ENCODE data around the gene RIPPLY3. TPM values are rescaled to one million over a fixed set of nuclear protein-coding genes. Genes with fewer than 3 reads are reported as not detected.

Gene RIPPLY3, protein sequence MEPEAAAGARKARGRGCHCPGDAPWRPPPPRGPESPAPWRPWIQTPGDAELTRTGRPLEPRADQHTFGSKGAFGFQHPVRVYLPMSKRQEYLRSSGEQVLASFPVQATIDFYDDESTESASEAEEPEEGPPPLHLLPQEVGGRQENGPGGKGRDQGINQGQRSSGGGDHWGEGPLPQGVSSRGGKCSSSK
- not detected for total RNA-seq

DNA sequence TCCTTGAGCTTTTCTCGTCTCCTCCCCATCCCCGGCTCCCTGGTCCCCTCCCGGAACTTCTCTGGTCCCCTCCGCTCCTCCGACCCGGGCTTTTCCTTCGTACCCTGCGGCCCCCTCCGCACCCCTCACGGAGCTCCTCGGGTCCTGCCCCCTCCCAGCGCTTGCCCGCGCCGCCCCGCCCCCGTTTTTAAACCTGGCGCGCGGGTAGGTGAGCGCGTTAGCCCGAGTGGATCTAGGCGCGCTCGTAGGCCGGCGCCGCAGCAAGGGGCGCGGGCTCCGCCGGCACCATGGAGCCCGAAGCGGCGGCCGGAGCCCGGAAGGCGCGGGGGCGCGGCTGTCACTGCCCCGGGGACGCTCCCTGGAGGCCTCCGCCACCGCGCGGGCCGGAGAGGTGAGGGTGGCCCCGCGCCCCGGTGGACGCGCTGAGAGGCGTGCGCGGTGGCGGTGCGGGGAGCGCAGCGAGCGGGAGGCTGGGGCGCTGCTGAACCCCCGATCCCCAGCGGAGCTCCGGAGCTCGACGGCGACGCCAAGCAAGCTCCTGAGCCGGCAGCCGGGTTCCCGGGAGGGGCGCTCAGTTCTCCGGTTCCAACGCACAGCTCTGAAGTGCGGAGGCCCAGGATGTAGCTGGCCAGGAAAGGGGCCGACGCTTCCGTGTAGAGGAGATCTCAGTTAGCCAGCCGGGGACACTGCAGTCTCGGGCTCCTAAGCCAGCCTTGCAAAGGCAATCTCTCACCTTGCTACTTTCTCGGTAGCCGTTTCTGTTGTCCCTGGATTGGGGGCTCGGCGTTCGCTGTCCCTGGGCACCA, at the start of gene RIPPLY3:
Gene RIPPLY3 (plus strand): TSS at position 217 of the 806 bp plus-strand sequence. CDS start 71 bp downstream, at position 288.
- peak; percentile 32 for ATAC-seq

DNA sequence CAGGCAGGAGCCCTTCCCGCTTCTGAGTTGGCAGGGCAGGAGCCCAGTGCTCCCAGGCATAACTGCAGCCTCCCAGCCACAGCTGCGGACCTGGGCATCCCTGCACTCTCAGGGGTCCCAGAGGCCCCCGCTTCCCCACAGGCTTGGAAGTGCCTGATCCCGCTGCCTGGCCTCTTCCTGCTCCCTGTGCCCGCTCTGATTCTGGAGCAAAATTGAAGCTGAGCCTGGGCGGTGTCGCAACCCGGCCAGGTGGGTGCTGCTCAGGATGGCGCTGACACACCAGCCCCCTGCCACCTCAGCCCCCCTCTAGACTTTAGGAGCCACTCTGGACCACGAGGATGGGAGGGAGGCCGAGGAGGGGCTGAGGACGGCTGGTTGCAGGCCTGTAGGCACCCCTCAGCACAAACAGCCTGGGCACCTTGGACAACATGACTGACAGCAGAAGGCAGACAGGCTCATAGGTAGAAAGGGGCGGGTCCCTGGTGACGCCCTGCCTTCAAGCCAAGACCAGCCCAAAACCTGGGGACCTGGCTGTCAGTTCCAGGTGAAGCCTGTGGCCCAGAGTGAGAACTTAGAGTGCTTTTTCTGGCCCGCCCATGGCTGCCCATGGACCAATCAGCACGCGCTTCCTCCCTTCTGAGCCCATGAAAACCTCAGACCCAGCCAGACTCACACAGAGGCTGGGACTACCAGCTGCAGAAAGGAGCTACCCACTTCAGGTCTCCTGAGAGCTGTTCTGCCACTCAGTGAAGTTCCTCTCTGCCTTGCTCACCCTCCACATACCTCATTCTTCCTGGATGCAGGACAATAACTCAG, 47.3 kb upstream of the RIPPLY3 start:
- peak; percentile 77 for ATAC-seq

DNA sequence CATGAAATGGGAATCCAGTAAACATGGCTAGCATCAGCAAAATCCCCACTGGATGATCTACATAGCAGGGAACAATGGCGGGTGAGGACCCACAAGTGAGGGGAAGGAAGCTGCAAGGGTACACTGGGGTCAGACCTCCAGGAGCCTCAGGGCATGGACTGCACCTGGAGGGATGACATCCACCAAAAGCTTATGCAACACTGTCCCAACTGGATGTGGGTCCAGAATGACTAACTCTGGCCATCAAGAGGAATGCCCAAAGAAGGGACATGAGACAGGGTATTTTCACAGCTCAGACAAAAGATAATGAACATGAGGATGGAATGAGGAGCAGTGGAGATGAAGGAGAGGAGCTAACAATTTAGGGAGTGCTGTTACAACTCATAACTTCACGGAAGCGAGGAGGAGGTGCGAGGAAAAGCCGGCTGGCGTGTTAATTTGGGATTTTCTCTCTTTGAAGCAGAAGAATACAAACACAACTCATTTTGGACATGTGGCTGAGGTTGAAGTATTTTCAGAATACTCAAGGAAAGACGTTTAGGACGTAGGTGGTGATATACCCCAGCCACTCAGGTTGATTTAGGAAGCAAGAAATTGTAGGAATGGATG, 45.7 kb upstream of the RIPPLY3 start:
- ATAC-seq = no peak

DNA sequence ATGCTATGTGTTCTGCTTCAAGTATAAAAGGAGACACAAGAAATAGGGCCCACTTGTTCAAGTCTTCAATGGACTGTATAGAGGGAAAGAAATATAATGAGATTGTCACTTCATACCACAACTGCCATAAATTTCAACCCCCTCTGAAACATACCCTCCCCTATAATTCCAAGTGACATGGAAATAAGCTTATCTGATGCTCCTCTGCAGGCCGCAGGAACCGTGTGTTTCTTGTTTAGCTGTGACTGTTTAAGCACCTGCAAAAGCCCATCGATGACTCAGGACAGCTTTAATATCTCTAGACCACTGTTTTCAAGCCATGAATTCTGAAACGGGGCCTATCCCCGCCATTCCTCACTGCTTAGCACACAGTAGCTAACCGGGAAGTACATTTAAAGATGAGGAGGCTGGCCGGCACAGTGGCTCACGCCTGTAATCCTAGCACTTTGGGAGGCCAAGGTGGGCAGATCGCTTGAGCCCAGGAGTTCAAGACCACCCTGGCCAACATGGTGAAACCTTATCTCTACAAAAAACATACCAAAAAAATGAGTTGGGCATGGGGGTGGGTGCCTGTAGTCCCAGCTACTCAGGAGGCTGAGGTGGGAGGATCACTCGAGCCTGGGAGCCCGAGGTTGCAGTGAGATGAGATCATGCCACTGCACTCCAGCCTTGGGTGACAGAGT, 44.3 kb upstream of the RIPPLY3 start:
- no peak for ATAC-seq

DNA sequence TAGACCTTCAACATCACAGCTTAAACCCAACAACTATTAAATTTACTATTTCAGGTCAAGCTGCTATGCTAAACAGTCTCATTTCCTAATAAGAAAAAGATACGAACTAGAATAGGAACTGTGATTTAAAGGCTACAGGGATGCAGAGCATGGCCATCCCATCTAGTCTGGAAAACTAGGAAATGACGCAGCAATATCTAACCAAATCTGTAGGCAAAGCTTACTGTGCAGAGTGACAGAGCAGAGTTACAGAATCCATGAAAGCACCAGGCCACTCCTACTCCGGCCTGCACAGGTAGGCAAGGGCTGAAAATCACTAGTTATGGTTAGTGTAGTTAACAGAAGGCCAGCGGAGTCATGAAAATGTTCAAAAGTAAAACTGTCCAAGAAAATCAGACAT, 42.1 kb upstream of the RIPPLY3 start:
- no peak for ATAC-seq

DNA sequence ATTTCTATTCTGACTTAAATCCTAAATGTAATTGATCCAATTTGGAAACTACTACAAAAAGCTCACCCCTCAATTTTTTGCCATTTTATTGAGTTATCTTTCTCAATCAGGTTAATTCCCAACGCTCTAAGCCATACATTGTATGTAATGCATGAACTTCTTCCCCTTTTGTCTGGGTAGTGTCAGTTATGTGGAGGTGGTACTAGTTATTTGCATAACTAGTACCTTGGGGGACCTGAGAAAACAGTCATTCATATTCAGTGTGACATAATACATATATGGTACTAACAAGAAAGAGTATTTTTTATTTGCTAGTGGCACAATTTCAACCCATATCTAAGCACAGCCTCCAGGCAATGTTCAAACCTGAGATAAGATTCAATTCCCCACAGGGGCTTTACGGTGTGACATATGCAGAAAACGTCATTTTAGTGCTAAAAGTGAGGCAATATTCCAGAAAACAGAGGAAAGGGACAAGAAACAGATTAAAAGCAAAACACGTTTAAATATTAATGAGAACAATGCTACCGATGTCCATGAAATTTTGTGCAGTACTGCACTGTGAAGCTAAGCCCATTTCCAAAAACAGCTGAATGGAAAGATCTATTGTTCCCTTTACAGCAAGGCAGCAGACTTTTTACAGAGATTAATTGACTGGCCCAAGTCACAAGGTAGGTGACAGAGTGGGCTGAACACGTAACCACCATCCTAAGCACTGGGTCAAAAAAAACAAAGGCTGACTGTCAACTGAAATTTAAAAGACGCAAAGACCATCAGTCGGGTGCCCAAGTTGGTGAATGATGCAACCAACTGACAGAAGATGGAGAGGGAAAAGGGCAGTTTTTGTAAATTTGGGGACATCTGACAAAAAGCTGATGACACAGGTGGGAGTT, 41.4 kb upstream of the RIPPLY3 start:
- no peak for ATAC-seq

DNA sequence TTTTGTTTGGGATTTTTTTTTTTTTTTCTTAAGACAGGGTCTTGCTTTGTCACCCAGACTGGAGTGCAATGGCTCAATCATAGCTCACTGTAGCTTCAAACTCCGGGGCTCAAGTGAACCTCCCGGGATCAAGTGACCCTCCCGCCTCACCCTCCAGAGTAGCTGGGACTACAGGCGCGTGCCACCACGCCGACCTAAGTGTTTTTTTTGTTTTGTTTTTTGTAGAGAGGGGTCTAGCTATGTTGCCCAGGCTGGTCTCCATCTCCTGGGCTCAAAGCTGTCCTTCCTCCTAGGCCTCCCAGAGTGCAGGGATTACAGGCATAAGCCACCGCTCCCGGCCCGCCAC, 40.8 kb upstream of the RIPPLY3 start:
- ATAC-seq = no peak

DNA sequence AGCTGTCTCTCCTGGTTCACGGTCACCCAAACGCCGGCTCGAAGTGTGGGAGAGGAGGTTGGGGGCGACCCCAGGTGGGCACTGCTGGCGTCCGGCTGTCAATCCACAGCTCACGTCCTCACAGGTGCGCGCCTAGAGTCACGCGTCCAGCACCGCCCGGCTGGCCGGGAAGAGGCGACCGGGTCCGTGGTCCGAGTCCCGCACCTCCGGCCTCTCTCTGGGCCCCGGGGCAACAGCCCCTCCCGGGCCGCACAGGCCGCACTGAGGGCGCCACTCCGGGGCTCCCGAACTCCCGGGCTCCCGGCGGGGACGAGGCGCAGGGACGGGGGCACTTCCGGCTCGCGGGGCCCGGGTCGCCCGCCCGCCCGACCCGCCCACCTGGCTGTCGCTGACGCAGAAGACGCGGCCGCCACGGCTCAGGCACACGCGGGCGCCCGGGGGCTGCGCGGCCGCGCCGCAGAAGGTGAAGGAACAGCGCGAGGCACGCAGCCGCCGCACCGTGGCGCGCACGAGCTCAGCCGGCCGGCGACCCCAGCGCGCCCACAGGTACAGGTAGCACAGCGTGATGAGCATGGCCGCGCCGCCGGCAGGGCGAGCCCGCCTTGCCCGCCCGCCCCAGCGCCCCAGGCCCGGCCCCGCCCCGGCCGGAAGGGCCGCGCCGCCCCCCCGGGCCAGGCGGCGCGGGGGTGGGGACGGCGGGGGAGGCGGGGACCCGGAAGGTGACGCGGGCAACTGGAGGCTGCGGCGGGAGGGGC, 40.3 kb upstream of the RIPPLY3 start, which contains the start of gene HLCS:
Gene HLCS (minus strand): TSS at position 604 of the 755 bp plus-strand sequence. CDS start 31 bp downstream, at position 573.
- peak; percentile 85 for ATAC-seq

DNA sequence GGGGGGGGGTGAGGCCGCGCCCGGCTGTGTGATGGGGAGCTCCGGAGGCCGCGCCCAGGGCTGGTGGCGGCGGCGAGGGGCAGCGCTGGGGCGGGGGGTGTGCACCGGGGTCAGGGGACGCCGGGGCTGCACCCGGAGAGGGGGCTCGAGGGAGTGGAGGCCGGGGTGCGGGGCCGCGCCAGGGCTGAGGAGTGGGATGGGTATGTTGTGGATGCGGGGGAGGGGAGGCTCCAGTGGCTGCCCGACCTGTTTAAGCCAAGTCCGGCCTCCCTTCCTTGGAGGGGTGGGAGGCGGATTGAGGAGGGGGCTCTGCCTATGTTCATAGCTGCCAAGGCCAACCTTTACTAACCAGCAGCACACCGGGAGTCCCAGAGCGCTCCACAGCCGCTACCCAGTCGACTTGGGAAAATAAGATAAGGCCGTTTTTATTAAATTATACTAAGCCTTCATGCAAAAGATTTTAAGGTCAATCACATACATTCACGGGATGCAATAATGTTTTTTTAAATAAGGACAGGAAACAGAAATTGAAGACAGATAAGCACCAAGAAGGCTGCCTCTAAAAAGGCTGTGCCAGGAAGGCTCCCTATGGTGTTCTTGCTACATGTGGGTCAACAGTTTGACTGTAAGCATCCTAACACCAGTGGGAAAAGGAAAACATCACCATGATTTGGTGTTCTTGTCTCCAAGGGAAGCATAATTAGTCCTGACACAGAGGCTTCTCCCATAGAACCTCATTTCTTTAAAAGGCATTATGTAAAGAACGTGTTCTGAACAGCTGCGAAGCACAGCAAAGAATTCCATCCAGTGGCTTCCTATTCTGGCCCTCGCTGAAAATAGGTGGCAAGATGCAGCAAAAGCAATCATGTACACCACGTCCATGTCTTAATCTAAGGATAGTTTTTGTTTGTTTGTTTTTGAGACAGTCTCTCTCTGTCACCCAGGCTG, 39.4 kb upstream of the RIPPLY3 start:
- no peak for ATAC-seq

DNA sequence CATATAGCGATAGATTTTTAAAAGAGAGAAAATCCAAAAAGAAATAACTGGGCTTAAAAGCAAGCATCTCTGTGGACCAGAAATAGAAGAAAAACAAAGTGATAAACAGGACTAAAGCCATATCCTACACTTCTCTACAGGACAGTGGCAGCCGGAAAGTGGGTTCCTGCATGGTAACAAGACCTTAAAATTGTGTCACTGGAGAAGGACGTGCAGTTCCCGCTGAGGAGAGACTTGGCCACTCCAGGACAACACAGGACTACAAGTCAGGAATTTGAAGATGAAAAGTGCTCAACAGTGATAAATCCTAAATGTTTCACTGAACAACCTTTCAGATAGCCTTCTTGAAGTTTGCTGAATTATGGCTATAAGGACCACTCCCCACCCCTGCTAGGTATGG, 38.1 kb upstream of the RIPPLY3 start:
- ATAC-seq = no peak

DNA sequence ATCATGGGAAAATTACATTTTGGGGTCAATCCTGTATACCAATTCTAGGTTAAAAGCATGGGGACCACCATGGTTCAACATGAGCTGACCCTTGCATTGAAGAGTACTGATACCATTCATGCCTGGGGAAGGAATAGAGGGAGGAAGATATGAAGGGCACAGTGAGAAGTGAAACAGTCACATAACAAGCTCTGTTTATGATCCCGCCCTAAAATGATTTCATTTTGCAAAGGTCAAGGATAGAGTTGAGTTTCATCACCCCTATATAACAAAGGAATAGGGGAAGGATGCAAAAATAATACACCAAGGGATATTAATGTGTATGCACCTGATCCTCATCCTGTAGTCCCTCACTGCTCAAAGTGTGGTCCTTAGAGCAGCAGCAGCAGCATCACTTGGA, 37.5 kb upstream of the RIPPLY3 start:
- no peak for ATAC-seq

DNA sequence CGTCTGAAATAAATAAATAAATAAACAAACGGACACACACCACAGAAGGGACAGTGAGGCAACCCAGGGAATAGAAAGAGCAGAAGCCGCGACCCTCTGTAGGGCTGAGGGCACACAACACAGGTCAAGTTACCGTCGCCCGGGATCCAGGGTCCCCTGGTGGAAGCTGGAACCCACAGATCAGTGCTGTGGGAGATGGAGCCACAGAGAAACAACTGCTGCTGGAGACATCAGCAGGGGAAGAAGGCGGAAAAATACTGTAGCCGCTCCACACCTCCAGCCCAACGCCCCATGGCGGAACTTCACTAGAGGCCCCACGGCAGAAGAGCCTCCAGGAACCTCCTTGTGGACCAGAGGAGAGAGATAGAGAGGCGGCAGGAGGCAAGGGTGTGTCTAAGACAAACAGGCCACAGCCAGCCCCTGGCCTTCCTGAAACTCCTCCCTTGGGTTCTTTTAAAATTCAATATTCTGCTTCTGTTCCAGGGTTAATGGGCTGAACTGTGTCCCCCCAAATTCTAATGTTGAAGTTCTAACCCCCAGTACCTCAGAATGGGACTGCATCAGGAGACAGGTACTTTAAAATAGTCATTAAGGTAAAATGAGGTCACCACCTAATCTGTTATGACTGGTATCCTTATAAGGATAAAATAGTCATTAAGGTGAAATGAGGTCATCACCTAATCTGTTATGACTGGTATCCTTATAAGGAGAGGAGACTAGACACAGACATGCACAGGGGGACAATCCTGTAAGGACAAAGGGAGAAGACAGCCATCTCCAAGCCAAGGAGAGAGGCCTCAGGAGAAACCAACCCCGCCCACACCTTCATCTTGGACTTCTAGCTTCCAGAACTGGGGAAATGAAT, 32.3 kb upstream of the RIPPLY3 start:
- ATAC-seq = peak; percentile 34

DNA sequence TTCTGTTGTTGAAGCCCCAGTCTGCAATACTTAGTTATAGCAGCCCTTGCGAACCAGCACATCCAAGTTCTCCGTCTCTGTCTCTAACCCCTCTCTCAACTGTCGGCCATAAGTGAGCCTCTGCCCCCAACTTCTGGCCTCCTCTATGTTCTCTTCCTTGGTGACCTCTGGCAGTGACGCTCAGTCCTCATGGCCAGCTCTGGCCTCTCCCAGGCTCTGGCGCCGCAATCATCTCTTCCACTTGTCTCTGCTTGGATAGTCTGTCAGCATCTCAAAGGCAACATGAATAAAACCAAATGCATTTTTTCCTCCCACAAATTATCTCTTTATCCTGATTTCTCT, 31.7 kb upstream of the RIPPLY3 start:
- ATAC-seq = no peak

DNA sequence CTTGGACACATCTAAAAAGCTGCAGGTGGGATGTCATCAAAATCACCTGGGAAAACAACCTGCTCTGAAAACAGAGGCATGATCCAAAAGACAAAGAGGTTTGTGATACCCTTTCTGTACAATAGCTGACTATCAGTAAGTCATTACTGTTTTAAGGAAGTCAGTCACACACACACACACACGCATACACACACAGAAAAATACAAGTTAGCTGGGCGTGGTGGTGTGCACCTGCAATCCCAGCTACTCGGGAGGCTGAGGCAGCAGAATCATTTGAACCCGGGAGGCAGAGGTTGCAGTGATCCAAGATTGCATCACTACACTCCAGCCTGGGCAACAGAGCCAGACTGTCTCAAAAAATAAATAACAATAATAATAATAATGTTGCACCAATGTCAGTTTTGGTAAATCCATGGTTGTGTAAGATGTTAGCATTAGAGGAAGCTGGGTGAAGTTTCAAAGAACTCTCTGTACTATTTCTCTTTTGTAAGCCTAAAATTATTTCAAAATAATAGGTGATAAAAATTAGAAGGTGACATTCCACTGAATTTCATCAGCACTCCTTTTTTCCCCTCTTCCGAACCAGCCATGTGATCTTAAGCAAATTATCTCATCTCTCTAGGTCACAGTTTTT, 30.2 kb upstream of the RIPPLY3 start:
- no peak for ATAC-seq

DNA sequence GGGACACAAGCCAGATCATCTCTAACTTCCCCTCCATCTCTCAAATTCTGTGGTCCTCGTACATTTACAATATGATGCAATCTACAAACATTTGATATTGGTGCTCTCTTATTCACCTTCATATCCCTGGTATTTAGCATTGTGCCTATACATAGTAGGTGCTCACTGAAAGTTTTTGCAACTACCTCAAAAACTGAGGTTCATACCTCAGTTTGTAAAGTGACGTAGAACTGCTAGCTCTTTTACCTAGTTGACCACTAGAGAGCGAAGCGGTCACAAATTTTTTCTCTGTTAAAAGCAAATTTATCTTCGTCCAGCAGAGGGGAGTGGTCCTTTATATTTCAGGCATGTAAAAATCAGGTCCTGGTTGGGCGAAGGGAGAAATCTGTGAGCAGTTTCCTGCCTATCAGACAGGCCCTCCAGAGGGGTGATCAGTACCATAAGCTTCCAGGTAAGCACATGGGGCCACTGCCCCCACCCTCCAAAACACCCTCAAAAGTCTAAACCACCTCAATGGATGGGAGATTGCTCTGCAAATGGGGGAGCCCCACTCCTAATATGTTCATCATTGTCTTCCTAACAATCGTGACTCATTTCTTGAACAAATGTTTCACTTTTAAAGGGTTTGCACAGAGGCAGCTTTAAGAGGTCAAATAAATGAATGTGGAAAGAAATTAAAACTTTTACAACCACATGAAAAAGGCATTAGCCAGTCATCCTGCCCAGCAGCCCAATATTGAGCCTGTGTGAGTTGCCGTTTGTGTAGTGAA, 29.4 kb upstream of the RIPPLY3 start:
- no peak for ATAC-seq

DNA sequence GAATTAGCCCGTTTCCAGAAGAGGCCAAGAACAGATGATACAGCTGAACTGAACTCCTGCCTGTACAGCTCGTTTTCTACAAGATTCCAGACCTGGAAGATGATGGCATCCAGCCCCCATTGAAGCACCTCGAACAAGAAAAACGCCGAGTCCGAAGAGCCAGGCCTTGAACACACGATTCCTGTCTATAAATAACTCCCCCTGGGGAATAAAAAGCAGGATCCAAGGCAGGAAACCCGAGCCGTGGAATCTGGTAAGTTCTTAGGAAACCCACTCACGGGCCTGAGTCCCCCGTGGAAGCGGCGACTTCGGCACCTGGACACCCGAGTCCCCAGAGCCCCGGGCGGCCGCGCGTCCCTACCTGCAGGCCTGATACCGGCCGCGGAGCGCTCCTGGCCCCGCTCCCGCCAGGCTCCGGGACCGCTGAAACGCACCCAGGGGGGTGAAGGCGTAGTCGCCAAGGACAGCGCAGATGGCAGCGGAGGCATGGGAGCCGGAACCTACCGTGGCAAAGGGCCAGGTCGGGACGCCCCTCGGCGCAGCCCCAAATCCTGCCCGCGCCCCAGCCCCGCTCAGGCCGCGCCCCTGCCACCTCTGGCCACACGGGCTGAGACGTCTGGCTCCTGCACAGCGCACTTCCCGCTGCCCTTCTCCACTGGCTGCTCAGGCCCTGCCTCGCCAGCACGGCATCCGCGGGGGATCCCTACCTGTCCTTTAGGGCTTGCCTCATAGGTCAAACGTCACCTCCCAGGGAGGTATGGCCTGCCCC, 26.0 kb upstream of the RIPPLY3 start:
- peak; percentile 68 for ATAC-seq
